Cardiac septum (tissue), 1 donor: Measurements from ENCODE around the gene TET1. TPM values are rescaled to one million over a fixed set of nuclear protein-coding genes. Genes with fewer than 3 reads are reported as not detected.
"Not testable (repeated sequence)": the region's sequence is repeated elsewhere in the genome, so short reads cannot be mapped to it uniquely, and the experiment has no call there.

ENCODE experiments used
- DNase-seq: peaks from one replicate; pipeline ENCODE4 v3.0.0-alpha.2; 2020; ENCODE audit warnings: low spot score
- intact Hi-C: fragments of 100-400 bp; cut with DNase I; formaldehyde crosslinking; loops from one replicate; pipeline ENCODE4 v1.14.0; 2022
- long read RNA-seq: library from polyadenylated mRNA; unstranded; transcript quantifications from one replicate; pipeline ENCODE4 v2.0.0, GENCODE V29; 2021
- total RNA-seq: library from RNA; stranded (reverse); fragmentation: NEBNext Ultra II Directional; extraction: Animal tissue kit (Norgen Biotek cat#: 25700); gene quantifications from one replicate; pipeline ENCODE4 v1.2.1, GENCODE V29; 2021
- donor health status: DM: no; HTN: no; CAD: no.

Gene TET1
- 1.2 TPM for total RNA-seq
- long read RNA-seq, partial matches to known transcripts = 1 of 9 reads
- long read RNA-seq, other reads (novel, unspliced or antisense) = 8 of 9 reads

- intact Hi-C loops = loop anchor here (5.0 kb wide), 1 partner anchor 37 kb away; no protein-coding TSS in a partner anchor
- DNase-seq = no peak
Measured at GRCh38 chr10:68560186-68560942, at the start of gene TET1. Gene TET1 (plus strand): TSS chr10:68560337. CDS start chr10:68572339, 12,002 bp downstream.

GRCh38 chr10:68516216-68516615 lies 43.9 kb upstream of the TET1 start:
- DNase-seq, intact Hi-C loops: not testable (repeated sequence)

- DNase-seq = no peak
- intact Hi-C loops = no loop called here
Measured at GRCh38 chr10:68516766-68517165, 43.4 kb upstream of the TET1 start.

GRCh38 chr10:68517188-68517587 lies 42.9 kb upstream of the TET1 start:
- DNase-seq = no peak
- intact Hi-C loops = no loop called here

GRCh38 chr10:68518609-68519008 lies 41.5 kb upstream of the TET1 start:
- DNase-seq, intact Hi-C loops: not testable (repeated sequence)

- intact Hi-C loops = loop anchor here (5.0 kb wide), 1 partner anchor 77 kb away; no protein-coding TSS in a partner anchor
- not testable (repeated sequence) for DNase-seq
Measured at GRCh38 chr10:68525490-68526038, 34.6 kb upstream of the TET1 start.

- no peak for DNase-seq
- intact Hi-C loops = loop anchor here (1.0 to 5.0 kb wide), 2 partner anchors 76 to 195 kb away; partner anchors contain the start of gene CCAR1
Measured at GRCh38 chr10:68526634-68527307, 33.4 kb upstream of the TET1 start.

GRCh38 chr10:68536973-68537372 lies 23.2 kb upstream of the TET1 start:
- no peak for DNase-seq
- intact Hi-C loops = no loop called here

- DNase-seq = no peak
- intact Hi-C loops = no loop called here
Measured at GRCh38 chr10:68537796-68538195, 22.3 kb upstream of the TET1 start.

GRCh38 chr10:68543004-68543918 lies 16.9 kb upstream of the TET1 start:
- DNase-seq = no peak
- intact Hi-C loops = no loop called here

GRCh38 chr10:68550747-68551411 lies 9.3 kb upstream of the TET1 start:
- DNase-seq = no peak
- intact Hi-C loops = loop anchor here (10.0 kb wide), 2 partner anchors 174 to 344 kb away; partner anchors contain the start of gene CCAR1

- intact Hi-C loops = loop anchor here (10.0 kb wide), 2 partner anchors 172 to 342 kb away; partner anchors contain the start of gene CCAR1
- no peak for DNase-seq
Measured at GRCh38 chr10:68553138-68553537, 7.0 kb upstream of the TET1 start.

- no peak for DNase-seq
- intact Hi-C loops = loop anchor here (10.0 kb wide), 2 partner anchors 171 to 341 kb away; partner anchors contain the start of gene CCAR1
Measured at GRCh38 chr10:68553599-68553998, 6.5 kb upstream of the TET1 start.

GRCh38 chr10:68558478-68558877 lies 1.7 kb upstream of the TET1 start:
- intact Hi-C loops = loop anchor here (10.0 kb wide), 2 partner anchors 166 to 336 kb away; partner anchors contain the start of gene CCAR1
- DNase-seq = no peak

- no peak for DNase-seq
- intact Hi-C loops = loop anchor here (10.0 kb wide), 2 partner anchors 166 to 336 kb away; partner anchors contain the start of gene CCAR1
Measured at GRCh38 chr10:68559251-68559650, 886 bp upstream of the TET1 start.

GRCh38 chr10:68559841-68560185 lies 324 bp upstream of the TET1 start:
- intact Hi-C loops = loop anchor here (5.0 to 10.0 kb wide), 3 partner anchors 37 to 335 kb away; partner anchors contain the start of gene CCAR1
- no peak for DNase-seq

GRCh38 chr10:68560943-68561864 lies 1.1 kb downstream of the TET1 start:
- no peak for DNase-seq
- intact Hi-C loops = loop anchor here (5.0 kb wide), 1 partner anchor 36 kb away; no protein-coding TSS in a partner anchor
